Subcutaneous adipose tissue (tissue), 4 donors: ENCODE data around the gene PRKACB. TPM values are rescaled to one million over a fixed set of nuclear protein-coding genes. Genes with fewer than 3 reads are reported as not detected.

Experiments
- total RNA-seq, 4 donors: library from RNA; depleted of rRNA; stranded (reverse); fragments of >200 nt; gene quantifications; one replicate each; pipeline ENCODE4 v1.1.0, GENCODE V29; 2016
- TF ChIP-seq, protein P1 (sequence below): fragments of 450-650 bp; IDR thresholded peaks from one replicate; pipeline ENCODE4 v1.5.1; 2016; ENCODE audit warnings: low read depth, mild to moderate bottlenecking, control low read depth, antibody characterized with exemption, moderate library complexity

PRKACB gene
- total RNA-seq, 4 donors from 2014 or later = 14.5 to 51.0 (median 34.5) TPM

DNA sequence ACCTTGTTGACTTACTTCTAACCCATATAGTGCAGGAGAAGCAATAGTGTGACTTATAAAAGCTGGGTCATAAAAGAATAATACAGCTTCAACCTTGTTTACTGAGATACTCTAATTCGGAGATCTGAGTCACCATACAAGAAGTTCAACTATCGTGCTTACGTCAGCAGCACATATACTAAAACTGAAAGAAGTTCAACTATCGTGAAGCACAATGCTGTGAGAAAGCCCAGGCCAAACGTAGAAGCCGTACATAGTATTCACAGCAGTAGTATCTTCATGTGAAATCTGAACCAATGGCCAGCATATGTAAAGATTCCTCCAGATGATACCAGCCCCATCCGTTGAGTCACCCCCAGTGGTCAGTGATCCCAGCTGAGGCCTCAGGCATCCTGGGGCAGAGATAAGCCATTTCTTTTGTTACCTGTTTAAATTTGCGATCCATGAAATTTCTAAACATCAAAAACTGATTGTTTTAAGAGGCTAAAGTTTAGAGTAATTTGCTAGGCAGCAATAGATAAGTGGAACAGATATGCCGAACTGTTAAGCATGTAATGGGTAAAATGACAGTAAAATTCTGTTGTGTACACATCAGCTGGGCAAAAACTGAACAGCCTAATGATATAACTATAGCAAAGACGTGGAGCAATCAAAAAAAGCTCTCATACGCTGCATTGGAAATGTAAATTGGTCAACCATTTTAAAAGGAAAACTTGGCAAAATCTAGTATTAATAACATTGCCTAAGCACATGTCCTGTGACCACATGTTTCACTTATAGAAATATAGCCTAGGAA is 103.6 kb downstream of the PRKACB start:
- TF ChIP-seq, protein P1, sequence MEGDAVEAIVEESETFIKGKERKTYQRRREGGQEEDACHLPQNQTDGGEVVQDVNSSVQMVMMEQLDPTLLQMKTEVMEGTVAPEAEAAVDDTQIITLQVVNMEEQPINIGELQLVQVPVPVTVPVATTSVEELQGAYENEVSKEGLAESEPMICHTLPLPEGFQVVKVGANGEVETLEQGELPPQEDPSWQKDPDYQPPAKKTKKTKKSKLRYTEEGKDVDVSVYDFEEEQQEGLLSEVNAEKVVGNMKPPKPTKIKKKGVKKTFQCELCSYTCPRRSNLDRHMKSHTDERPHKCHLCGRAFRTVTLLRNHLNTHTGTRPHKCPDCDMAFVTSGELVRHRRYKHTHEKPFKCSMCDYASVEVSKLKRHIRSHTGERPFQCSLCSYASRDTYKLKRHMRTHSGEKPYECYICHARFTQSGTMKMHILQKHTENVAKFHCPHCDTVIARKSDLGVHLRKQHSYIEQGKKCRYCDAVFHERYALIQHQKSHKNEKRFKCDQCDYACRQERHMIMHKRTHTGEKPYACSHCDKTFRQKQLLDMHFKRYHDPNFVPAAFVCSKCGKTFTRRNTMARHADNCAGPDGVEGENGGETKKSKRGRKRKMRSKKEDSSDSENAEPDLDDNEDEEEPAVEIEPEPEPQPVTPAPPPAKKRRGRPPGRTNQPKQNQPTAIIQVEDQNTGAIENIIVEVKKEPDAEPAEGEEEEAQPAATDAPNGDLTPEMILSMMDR = no peak

DNA sequence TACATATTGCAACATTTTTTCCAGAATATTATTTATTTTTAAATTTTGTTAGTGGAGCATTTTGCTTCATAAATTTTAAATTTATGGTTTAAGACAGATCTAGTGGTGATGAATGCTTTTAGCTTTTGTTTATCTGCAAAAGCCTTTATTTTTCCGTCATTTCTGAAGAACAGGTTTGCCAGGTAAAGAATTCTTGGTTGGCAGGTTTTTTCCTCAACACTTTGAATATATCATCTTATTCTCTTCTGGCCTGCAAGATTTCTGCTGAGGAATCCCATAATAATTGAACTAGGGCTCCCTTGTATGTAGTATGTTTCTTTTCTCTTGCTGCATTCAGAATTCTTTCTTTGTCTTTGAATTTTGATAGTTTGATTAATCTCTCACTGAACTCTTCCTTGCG is 106.6 kb downstream of the PRKACB start:
- TF ChIP-seq, protein P1 = no peak

DNA sequence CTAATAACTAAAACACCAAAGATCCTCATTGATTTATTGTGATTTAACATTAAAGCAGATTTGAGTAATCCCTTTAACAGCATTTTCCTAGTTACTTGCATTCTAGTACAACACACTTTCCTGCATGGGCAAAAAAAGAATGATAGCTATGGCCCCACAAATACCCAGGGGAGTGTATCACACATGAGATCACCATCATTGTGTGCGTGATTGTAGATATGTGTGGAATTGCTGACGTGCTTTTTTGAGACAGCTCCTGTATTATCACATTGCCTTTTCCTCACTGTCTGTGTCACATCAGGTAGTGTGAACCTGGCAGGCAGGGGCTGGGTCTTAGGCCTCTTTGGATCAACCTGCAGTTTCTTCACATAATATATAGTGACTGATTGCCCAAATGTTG is 109.0 kb downstream of the PRKACB start:
- TF ChIP-seq, protein P1 = no peak

DNA sequence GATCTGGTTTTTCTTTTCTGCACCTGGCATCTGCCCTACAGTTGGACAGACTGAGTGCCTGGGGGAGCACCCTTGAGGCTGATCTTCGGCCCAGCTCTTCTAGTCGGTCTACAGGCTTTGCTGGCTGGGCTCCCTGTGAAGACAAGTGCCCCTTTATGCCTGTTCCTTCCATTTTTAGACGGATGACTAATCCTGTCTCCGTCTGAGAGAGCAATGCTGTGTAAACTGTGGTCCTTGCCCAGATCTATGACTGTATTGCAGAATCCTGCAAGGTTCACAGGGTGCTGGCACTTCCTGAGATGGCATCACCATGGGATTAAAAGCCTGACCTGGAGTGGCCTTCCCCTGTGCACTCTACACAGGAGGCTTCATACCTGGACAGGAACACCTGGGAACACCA is 109.8 kb downstream of the PRKACB start:
- TF ChIP-seq, protein P1 = no peak

DNA sequence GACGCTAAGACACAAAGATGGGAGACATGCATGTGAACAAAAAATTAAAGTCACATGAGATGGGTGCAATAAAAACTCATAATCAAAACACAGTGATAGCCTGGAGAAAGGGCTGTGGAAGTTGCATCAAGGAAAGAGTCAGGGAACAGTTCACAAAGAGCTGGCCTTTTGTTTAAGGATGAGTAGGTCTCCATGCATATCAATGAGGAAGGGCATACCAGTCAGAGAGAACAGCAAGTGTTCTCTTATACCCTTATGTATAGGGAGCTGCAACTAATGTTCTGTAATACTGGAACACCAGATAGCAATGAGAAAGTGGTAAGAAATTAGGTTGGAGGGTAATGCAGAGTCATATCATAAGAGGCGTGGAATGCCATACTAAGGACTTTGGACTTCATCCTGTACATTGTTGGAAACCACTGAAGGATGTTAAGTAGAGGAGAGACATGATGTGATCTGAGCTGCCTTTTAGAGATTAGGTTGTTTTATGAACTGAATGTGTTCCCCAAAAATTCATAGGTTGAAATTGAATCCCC is 110.7 kb downstream of the PRKACB start:
- TF ChIP-seq, protein P1 = no peak

DNA sequence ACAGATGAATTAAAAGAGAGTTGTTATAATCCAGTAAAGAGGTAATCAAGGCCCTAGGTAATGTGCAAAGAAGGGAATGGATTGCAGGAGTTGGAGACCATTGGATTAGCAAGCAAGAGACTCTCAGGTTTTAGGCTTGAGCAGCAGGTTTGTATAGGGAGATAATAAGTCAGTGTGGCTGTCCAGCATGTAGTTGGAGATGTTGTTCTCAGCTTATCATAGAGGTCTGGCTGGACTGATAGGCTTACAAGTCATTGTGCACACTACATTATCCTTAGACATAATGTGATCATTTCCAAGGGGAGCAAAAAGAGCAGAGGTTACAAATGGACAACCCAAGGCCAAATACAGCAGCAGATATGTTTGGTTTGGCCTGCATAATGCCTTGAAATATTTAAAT is 111.5 kb downstream of the PRKACB start:
- TF ChIP-seq, protein P1 = no peak

DNA sequence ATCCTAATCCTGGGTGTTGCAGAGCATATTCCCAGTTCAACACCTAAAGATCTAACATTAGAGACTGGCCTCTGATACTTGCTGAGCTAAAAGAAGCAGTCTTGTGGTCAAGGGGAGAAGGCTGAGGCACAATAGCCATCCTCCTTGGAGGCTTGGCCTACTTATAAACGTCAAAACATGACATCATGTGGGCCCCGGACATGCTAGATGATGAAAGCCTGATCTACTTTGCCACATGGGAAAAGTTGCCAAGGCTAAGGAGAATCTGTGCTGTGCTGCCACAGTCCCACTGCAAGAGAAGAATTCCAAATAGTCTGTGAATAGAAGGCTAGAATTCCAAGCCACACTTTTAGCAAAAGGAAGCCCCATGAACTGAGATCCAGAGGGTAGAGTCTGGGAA is 113.5 kb downstream of the PRKACB start:
- TF ChIP-seq, protein P1 = no peak
